Measurements from ENCODE around the gene GCK.

Gene GCK

GRCh38 chr7:44109991-44110390 lies 79.2 kb downstream of the GCK start:
- H3K4me3 ChIP-seq (ENCODE audit: low read depth in 1 of 2, low read length in 2 of 2): no peak overlapping the region
- H3K36me3 ChIP-seq (ENCODE audit: control insufficient read depth in 1 of 2, insufficient read depth in 2 of 2, low read length in 2 of 2): peaks cover 2 to 54% of the 10 kb centered on the region in 2 donors
- no peaks in the 10 kb centered on the region for H3K27me3 ChIP-seq (ENCODE audit: low read depth, low read length)
- no peaks in the 10 kb centered on the region for H3K4me1 ChIP-seq (ENCODE audit: control insufficient read depth in 1 of 2, insufficient read depth in 2 of 2, low read length in 2 of 2)
- no peaks in the 10 kb centered on the region for H3K9me3 ChIP-seq (ENCODE audit: control insufficient read depth in 1 of 2, low read length in 2 of 2)
- no peak overlapping the region for H3K27ac ChIP-seq (ENCODE audit: low read length)

GRCh38 chr7:44108768-44109750 lies 80.2 kb downstream of the GCK start:
- no peaks in the 10 kb centered on the region for H3K27me3 ChIP-seq (ENCODE audit: low read depth, low read length)
- no peaks in the 10 kb centered on the region for H3K9me3 ChIP-seq (ENCODE audit: control insufficient read depth in 1 of 2, low read length in 2 of 2)
- no peak overlapping the region for H3K27ac ChIP-seq (ENCODE audit: low read length)
- H3K4me1 ChIP-seq (ENCODE audit: control insufficient read depth in 1 of 2, insufficient read depth in 2 of 2, low read length in 2 of 2): no peaks in the 10 kb centered on the region
- peaks cover 0 to 45% of the 10 kb centered on the region in 2 donors for H3K36me3 ChIP-seq (ENCODE audit: control insufficient read depth in 1 of 2, insufficient read depth in 2 of 2, low read length in 2 of 2)
- H3K4me3 ChIP-seq (ENCODE audit: low read depth in 1 of 2, low read length in 2 of 2): no peak overlapping the region

GRCh38 chr7:44107961-44108767 lies 81.1 kb downstream of the GCK start:
- Histone ChIP-seq H3K27me3 (ENCODE audit: low read depth, low read length) (peaks cover 6% of the 10 kb centered on the region), H3K9me3 (ENCODE audit: control insufficient read depth in 1 of 2, low read length in 2 of 2) (no peaks in the 10 kb centered on the region), H3K4me3 (ENCODE audit: low read depth in 1 of 2, low read length in 2 of 2) (no peak overlapping the region), H3K36me3 (ENCODE audit: control insufficient read depth in 1 of 2, insufficient read depth in 2 of 2, low read length in 2 of 2) (peaks cover 0 to 39% of the 10 kb centered on the region in 2 donors), H3K4me1 (ENCODE audit: control insufficient read depth in 1 of 2, insufficient read depth in 2 of 2, low read length in 2 of 2) (no peaks in the 10 kb centered on the region), H3K27ac (ENCODE audit: low read length) (no peak overlapping the region)

- peaks cover 7% of the 10 kb centered on the region for H3K27me3 ChIP-seq (ENCODE audit: low read depth, low read length)
- H3K9me3 ChIP-seq (ENCODE audit: control insufficient read depth in 1 of 2, low read length in 2 of 2): no peaks in the 10 kb centered on the region
- no peak overlapping the region for H3K4me3 ChIP-seq (ENCODE audit: low read depth in 1 of 2, low read length in 2 of 2)
- no peak overlapping the region for H3K27ac ChIP-seq (ENCODE audit: low read length)
- peaks cover 0 to 34% of the 10 kb centered on the region in 2 donors for H3K36me3 ChIP-seq (ENCODE audit: control insufficient read depth in 1 of 2, insufficient read depth in 2 of 2, low read length in 2 of 2)
- H3K4me1 ChIP-seq (ENCODE audit: control insufficient read depth in 1 of 2, insufficient read depth in 2 of 2, low read length in 2 of 2): no peaks in the 10 kb centered on the region
These were observed 81.9 kb downstream of the GCK start for GRCh38 chr7:44107116-44107960.

DNA sequence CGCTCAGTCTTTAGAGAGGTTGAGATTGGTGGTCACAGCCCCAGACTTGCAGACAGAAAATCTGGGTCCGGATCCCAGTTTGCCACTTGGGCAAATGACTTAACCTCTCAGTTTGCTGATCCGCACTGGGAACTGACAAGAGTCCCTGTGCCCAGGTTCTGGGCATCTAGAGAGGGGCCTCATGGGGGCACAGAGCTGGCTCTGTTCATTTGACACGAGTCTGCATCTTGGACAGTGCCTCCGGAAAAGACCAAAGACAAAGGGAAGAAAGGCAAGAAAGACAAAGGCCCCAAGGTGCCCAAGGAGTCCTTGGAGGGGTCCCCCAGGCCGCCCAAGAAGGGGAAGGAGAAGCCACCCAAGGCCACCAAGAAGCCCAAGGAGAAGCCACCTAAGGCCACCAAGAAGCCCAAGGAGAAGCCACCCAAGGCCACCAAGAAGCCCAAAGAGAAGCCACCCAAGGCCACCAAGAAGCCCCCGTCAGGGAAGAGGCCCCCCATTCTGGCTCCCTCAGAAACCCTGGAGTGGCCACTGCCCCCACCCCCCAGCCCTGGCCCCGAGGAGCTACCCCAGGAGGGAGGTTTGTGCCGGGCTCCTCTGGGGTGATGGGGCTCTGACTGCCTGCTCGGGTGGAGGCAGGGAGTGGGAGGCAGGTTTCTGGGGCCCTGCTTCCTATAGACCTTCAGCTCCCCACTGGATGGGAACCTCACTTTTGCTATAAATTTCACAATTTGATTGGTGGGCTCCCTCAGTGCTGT lies 82.8 kb downstream of the GCK start:
- Histone ChIP-seq H3K27me3 (ENCODE audit: low read depth, low read length) (peaks cover 7% of the 10 kb centered on the region), H3K27ac (ENCODE audit: low read length) (no peak overlapping the region), H3K9me3 (ENCODE audit: control insufficient read depth in 1 of 2, low read length in 2 of 2) (no peaks in the 10 kb centered on the region), H3K36me3 (ENCODE audit: control insufficient read depth in 1 of 2, insufficient read depth in 2 of 2, low read length in 2 of 2) (peaks cover 0 to 26% of the 10 kb centered on the region in 2 donors), H3K4me3 (ENCODE audit: low read depth in 1 of 2, low read length in 2 of 2) (peak overlapping the region in 1 of 2 donors; percentile 70), H3K4me1 (ENCODE audit: control insufficient read depth in 1 of 2, insufficient read depth in 2 of 2, low read length in 2 of 2) (no peaks in the 10 kb centered on the region)

DNA sequence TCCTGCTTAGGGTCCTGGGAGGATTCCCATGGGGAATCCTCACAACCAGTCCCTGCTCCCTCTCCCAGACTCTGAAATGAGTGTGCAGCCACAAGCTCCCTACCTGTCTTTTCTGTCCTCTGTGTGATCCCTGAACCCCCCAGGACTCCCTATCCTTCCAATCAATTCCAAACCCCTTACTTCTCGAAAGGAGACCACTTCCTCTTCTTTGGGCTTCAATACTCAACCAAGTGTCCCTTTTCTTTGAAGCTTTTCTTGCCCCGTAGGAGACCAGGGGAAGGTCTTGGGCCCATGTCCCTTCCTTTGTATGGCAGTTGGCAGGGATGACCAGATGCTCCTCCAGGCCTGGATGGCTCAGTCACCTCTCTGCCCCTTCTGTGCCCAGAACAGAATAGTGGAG lies 83.4 kb downstream of the GCK start:
- Histone ChIP-seq H3K9me3 (ENCODE audit: control insufficient read depth in 1 of 2, low read length in 2 of 2) (no peaks in the 10 kb centered on the region), H3K4me3 (ENCODE audit: low read depth in 1 of 2, low read length in 2 of 2) (peak overlapping the region; percentile 64 to 70), H3K36me3 (ENCODE audit: control insufficient read depth in 1 of 2, insufficient read depth in 2 of 2, low read length in 2 of 2) (peaks cover 0 to 19% of the 10 kb centered on the region in 2 donors), H3K27me3 (ENCODE audit: low read depth, low read length) (peaks cover 7% of the 10 kb centered on the region), H3K4me1 (ENCODE audit: control insufficient read depth in 1 of 2, insufficient read depth in 2 of 2, low read length in 2 of 2) (no peaks in the 10 kb centered on the region), H3K27ac (ENCODE audit: low read length) (peak overlapping the region; percentile 83)

DNA sequence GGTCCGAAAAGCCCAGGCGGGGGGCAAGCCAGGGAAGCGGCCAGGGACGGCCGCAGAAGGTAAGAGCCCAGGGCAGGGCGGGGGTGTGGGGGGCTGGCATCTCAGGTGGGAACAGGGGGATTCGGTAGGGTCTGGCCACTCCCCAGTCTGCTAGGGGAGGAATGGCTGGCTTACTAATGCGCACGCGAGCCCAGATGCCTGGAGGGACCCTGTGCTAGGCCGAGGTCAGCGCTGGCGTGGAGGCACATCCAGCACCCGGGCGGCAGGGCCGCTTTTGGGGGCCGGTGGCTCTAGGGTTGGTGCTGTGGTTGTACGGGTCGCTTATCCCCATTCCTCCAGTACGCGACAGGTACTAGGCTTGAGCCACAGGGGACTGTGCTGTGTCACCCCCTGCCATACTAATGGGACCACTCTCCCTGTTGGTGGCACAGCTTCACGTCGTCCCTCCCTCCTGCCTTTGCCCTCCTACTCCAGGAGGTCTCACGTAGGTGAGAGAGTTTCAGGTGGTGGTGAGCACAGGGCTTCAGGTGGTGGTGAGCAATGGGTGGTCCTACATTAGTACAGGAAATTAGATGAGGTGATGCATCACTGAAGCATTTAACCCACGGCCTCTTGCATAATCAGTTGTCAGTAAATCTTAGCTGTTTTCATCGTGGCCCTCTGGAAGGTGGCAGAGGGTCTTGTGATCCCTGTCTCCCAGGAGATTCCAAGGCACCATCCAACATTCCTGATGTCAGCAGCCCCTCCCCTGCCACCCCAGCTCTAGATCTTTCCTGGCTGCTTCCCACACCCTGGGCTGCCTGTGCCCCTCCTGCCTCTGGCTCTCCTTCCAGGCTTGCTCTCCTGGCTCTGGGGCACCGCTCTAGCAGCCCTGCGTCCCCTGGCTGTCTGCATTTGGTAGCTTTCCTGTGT lies 84.1 kb downstream of the GCK start:
- Histone ChIP-seq H3K9me3 (ENCODE audit: control insufficient read depth in 1 of 2, low read length in 2 of 2) (no peaks in the 10 kb centered on the region), H3K4me3 (ENCODE audit: low read depth in 1 of 2, low read length in 2 of 2) (peak overlapping the region; percentile 64 to 70), H3K4me1 (ENCODE audit: control insufficient read depth in 1 of 2, insufficient read depth in 2 of 2, low read length in 2 of 2) (no peaks in the 10 kb centered on the region), H3K36me3 (ENCODE audit: control insufficient read depth in 1 of 2, insufficient read depth in 2 of 2, low read length in 2 of 2) (peaks cover 0 to 12% of the 10 kb centered on the region in 2 donors), H3K27me3 (ENCODE audit: low read depth, low read length) (peaks cover 7% of the 10 kb centered on the region), H3K27ac (ENCODE audit: low read length) (peak overlapping the region; percentile 83)

- Histone ChIP-seq H3K36me3 (ENCODE audit: control insufficient read depth in 1 of 2, insufficient read depth in 2 of 2, low read length in 2 of 2) (peaks cover 0 to 10% of the 10 kb centered on the region in 2 donors), H3K27ac (ENCODE audit: low read length) (peak within 1 kb of the TSS; percentile 83), H3K4me1 (ENCODE audit: control insufficient read depth in 1 of 2, insufficient read depth in 2 of 2, low read length in 2 of 2) (no peaks in the 10 kb centered on the region), H3K4me3 (ENCODE audit: low read depth in 1 of 2, low read length in 2 of 2) (peak within 1 kb of the TSS; percentile 64 to 70), H3K9me3 (ENCODE audit: control insufficient read depth in 1 of 2, low read length in 2 of 2) (no peaks in the 10 kb centered on the region), H3K27me3 (ENCODE audit: low read depth, low read length) (peaks cover 7% of the 10 kb centered on the region)
These were observed 85.0 kb downstream of the GCK start, which contains the start of gene AEBP1 for GRCh38 chr7:44103923-44104859. AEBP1 (plus strand) TSS chr7:44104345; CDS start chr7:44104666, 321 bp downstream.

- Histone ChIP-seq H3K4me3 (ENCODE audit: low read depth in 1 of 2, low read length in 2 of 2) (no peak overlapping the region), H3K27ac (ENCODE audit: low read length) (no peak overlapping the region), H3K4me1 (ENCODE audit: control insufficient read depth in 1 of 2, insufficient read depth in 2 of 2, low read length in 2 of 2) (no peaks in the 10 kb centered on the region), H3K9me3 (ENCODE audit: control insufficient read depth in 1 of 2, low read length in 2 of 2) (no peaks in the 10 kb centered on the region), H3K36me3 (ENCODE audit: control insufficient read depth in 1 of 2, insufficient read depth in 2 of 2, low read length in 2 of 2) (peaks cover 0 to 8% of the 10 kb centered on the region in 2 donors), H3K27me3 (ENCODE audit: low read depth, low read length) (peaks cover 7% of the 10 kb centered on the region)
These were observed 85.7 kb downstream of the GCK start for GRCh38 chr7:44103566-44103922.
